ENCODE measurements around the gene SLC9A9. TPM values are rescaled to one million over a fixed set of nuclear protein-coding genes. Genes with fewer than 3 reads are reported as not detected.

Gene SLC9A9
- total and polyA plus RNA-seq, 2 of the 8 experiments (the other 6 are each of a cell fraction or from before 2014, with no cell fraction given): 0.48 to 1.1 TPM

GRCh38 chr3:143241481-143241951 is 606.8 kb downstream of the SLC9A9 start:
- no peak for FAIRE-seq
- CTCF ChIA-PET (ENCODE audit: partially characterized antibody): no interaction called here
- TF ChIP-seq KDM1A (IDR thresholded peaks at IDR 0.05; ENCODE audit: borderline replicate concordance, low read length) (no peak), JUN (IDR thresholded peaks at IDR 0.05; ENCODE audit: low read depth, low read length) (no peak)

More at GRCh38 chr3:143241481-143241951, 606.8 kb downstream of the SLC9A9 start:
- Histone ChIP-seq H2BK12ac (ENCODE audit: low read depth, low read length) (no peak overlapping the region), H3K14ac (ENCODE audit: insufficient read length) (no peak overlapping the region), H4K91ac (replicated peaks; ENCODE audit: insufficient read length, low read length) (no peak overlapping the region), H3K9ac (replicated peaks in 1 of 4; ENCODE audit: extremely low read depth in 1 of 4, low read depth in 3 of 4, low read length in 3 of 4) (no peak overlapping the region), H3K18ac (ENCODE audit: extremely low read depth, low read length) (no peak overlapping the region), H3K4ac (replicated peaks; ENCODE audit: insufficient read length, low read depth, low read length) (no peak overlapping the region), H2BK120ac (replicated peaks; ENCODE audit: low read depth, low read length) (no peak overlapping the region), H3K4me3 (ENCODE audit: extremely low read depth in 1 of 4, insufficient read depth in 2 of 4, low read depth in 3 of 4, low read length in 4 of 4) (no peak overlapping the region), H3K79me1 (ENCODE audit: low read depth, low read length) (no peaks in the 10 kb centered on the region), H2BK20ac (ENCODE audit: low read length) (no peak overlapping the region), H3K9me3 (ENCODE audit: insufficient read depth in 2 of 2, low read depth in 1 of 2, low read length in 1 of 2) (no peaks in the 10 kb centered on the region), H2AFZ (ENCODE audit: low read length) (no peak overlapping the region), H4K8ac (ENCODE audit: extremely low read depth, insufficient read depth, low read length) (no peak overlapping the region), H3K23ac (ENCODE audit: insufficient read length) (no peak overlapping the region), H3K4me2 (ENCODE audit: insufficient read depth in 1 of 2, low read depth in 2 of 2, low read length in 2 of 2) (no peak overlapping the region), H4K20me1 (replicated peaks in 1 of 2; ENCODE audit: control insufficient read depth in 1 of 2, insufficient read depth in 2 of 2, low read length in 2 of 2) (no peaks in the 10 kb centered on the region), H3K4me1 (replicated peaks in 1 of 4; ENCODE audit: control insufficient read depth in 3 of 4, insufficient read depth in 4 of 4, low read length in 3 of 4) (no peaks in the 10 kb centered on the region), H3K23me2 (ENCODE audit: low read depth, low read length) (no peaks in the 10 kb centered on the region), H3K56ac (replicated peaks; ENCODE audit: insufficient read length, low read depth, low read length) (no peak overlapping the region), H4K5ac (ENCODE audit: insufficient read length, low read depth, low read length) (no peak overlapping the region), H3K27me3 (replicated peaks in 1 of 4; ENCODE audit: control insufficient read depth in 3 of 4, extremely low read depth in 1 of 4, insufficient read depth in 3 of 4, low read length in 3 of 4) (no peaks in the 10 kb centered on the region), H3K27ac (ENCODE audit: low read depth, low read length) (no peak overlapping the region), H3K36me3 (ENCODE audit: control insufficient read depth in 2 of 4, insufficient read depth in 4 of 4, low read length in 3 of 4) (no peaks in the 10 kb centered on the region), H2BK15ac (ENCODE audit: low read length) (no peak overlapping the region), H2BK5ac (ENCODE audit: low read depth, low read length) (no peak overlapping the region), H2AK5ac (ENCODE audit: low read depth, low read length) (no peak overlapping the region), H3K79me2 (ENCODE audit: control insufficient read depth in 1 of 2, insufficient read depth in 2 of 2, low read length in 2 of 2) (no peaks in the 10 kb centered on the region)
- no peak for DNase-seq (ENCODE audit: low read depth in 1 of 2, low spot score in 2 of 2)
- POLR2A ChIA-PET (ENCODE audit: partially characterized antibody): no interaction called here
- WGBS, 2 experiments (ENCODE audit: extremely low coverage in 1 of 2, insufficient coverage in 1 of 2, insufficient read length in 1 of 2, insufficient replicate concordance in 2 of 2, low coverage in 1 of 2, low lambda C conversion rate in 2 of 2, missing lambda C conversion rate in 1 of 2): 90% methylated on average over 3 of the region's 3 CpGs; no CpG with 5 or more reads in 1 of the 2 experiments
